Nephron progenitor cell (in vitro differentiated cells): ENCODE results near the gene WDPCP.
A peak's percentile ranks its signal among the peaks of the same experiment; 100 is the strongest.
"Not testable (repeated sequence)": the region's sequence is repeated elsewhere in the genome, so short reads cannot be mapped to it uniquely, and the experiment has no call there.

Source experiments
- DNase-seq: peaks from one replicate; pipeline ENCODE4 v3.0.0; 2021
- H3K27ac Mint-ChIP-seq: 2 replicates; pipeline ENCODE4 v1.8.0; 2021; ENCODE audit warnings: mild to moderate bottlenecking, moderate library complexity, mixed read lengths
- H3K27me3 Mint-ChIP-seq: 2 replicates; pipeline ENCODE4 v1.8.0; 2021; ENCODE audit warnings: mild to moderate bottlenecking, low read depth, mixed read lengths; ENCODE audit not compliant: poor library complexity
- H3K36me3 Mint-ChIP-seq: 2 replicates; pipeline ENCODE4 v1.8.0; 2021; ENCODE audit warnings: low read depth, mixed read lengths
- H3K4me1 Mint-ChIP-seq: 2 replicates; pipeline ENCODE4 v1.8.0; 2021; ENCODE audit warnings: mixed read lengths
- H3K4me3 Mint-ChIP-seq: 2 replicates; pipeline ENCODE4 v1.8.0; 2021; ENCODE audit warnings: mild to moderate bottlenecking, moderate library complexity, mixed read lengths
- H3K9me3 Mint-ChIP-seq: 2 replicates; pipeline ENCODE4 v1.8.0; 2021; ENCODE audit warnings: mild to moderate bottlenecking, moderate library complexity, mixed read lengths
- CTCF ChIP-seq: fragments of 200-600 bp; sonication (generic); IDR thresholded peaks from 2 replicates; pipeline ENCODE4 v1.5.0; 2021; ENCODE audit warnings: antibody characterized with exemption

The WDPCP gene

GRCh38 chr2:63477686-63478085, 110.6 kb downstream of the WDPCP start:
- H3K27me3 Mint-ChIP-seq: no peaks in the 10 kb centered on the region
- H3K4me1 Mint-ChIP-seq: no peaks in the 10 kb centered on the region
- no peak for TF ChIP-seq CTCF
- no peak overlapping the region for H3K27ac Mint-ChIP-seq
- H3K9me3 Mint-ChIP-seq: peaks cover 3% of the 10 kb centered on the region
- peaks cover 17% of the 10 kb centered on the region for H3K36me3 Mint-ChIP-seq
- no peak overlapping the region for H3K4me3 Mint-ChIP-seq
- no peak for DNase-seq

- H3K9me3 Mint-ChIP-seq, H3K27ac Mint-ChIP-seq, DNase-seq, H3K4me1 Mint-ChIP-seq, H3K27me3 Mint-ChIP-seq, H3K4me3 Mint-ChIP-seq: not testable (repeated sequence)
- peaks cover 14% of the 10 kb centered on the region for H3K36me3 Mint-ChIP-seq
Measured at GRCh38 chr2:63469313-63469712, 119.0 kb downstream of the WDPCP start.

DNA sequence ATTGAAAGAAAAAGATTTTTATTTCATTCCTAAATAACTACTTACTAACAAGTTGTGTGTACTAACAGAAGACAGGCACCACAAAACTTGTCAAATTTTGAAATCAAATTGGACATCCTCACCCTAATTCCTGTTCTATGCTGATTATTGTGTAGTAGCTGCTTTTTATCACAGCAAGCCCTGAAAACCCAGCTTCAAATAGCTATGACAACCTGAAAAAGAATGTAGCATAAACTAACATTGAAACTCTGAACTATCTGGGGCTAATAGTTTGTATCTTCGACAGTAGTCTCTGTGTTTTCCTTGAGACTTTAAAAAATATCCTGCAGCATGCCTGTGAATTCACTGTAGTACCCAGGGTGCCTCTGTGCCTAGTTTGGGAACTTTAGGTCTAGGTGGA, 122.6 kb downstream of the WDPCP start:
- no peak overlapping the region for H3K27ac Mint-ChIP-seq
- no peaks in the 10 kb centered on the region for H3K27me3 Mint-ChIP-seq
- H3K4me3 Mint-ChIP-seq: no peak overlapping the region
- no peak for TF ChIP-seq CTCF
- peaks cover 25% of the 10 kb centered on the region for H3K9me3 Mint-ChIP-seq
- peaks cover 42% of the 10 kb centered on the region for H3K36me3 Mint-ChIP-seq
- DNase-seq: no peak
- no peaks in the 10 kb centered on the region for H3K4me1 Mint-ChIP-seq

DNA sequence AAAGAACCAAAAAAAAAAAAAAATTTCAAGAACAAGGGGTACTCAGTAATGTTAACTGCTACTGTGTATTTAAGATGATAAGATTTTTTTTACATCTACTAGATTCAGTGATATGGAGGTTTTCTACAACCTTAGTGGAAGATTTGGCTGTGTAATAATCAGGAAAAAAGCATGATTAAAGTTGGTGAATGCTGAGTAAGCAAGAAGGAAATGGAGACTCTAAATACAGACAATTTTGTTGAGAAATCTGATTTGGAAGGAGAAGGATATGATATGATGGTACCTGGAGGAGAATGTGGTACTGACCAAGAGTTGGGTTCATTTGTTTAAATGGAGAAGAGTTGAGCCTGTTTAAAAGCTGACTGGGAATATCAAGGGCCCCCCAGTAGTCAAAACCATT, 125.1 kb downstream of the WDPCP start:
- no peaks in the 10 kb centered on the region for H3K4me1 Mint-ChIP-seq
- no peak for DNase-seq
- H3K4me3 Mint-ChIP-seq: no peak overlapping the region
- no peak for TF ChIP-seq CTCF
- H3K27me3 Mint-ChIP-seq: no peaks in the 10 kb centered on the region
- peaks cover 34% of the 10 kb centered on the region for H3K9me3 Mint-ChIP-seq
- peaks cover 53% of the 10 kb centered on the region for H3K36me3 Mint-ChIP-seq
- no peak overlapping the region for H3K27ac Mint-ChIP-seq

- no peak for DNase-seq
- H3K4me3 Mint-ChIP-seq: no peak overlapping the region
- H3K36me3 Mint-ChIP-seq: no peaks in the 10 kb centered on the region
- no peak overlapping the region for H3K27ac Mint-ChIP-seq
- H3K9me3 Mint-ChIP-seq: peaks cover 5% of the 10 kb centered on the region
- no peaks in the 10 kb centered on the region for H3K27me3 Mint-ChIP-seq
- H3K4me1 Mint-ChIP-seq: no peaks in the 10 kb centered on the region
- TF ChIP-seq CTCF: no peak
Measured at GRCh38 chr2:63446658-63447057, 141.6 kb downstream of the WDPCP start.

- Mint-ChIP-seq H3K27me3 (no peaks in the 10 kb centered on the region), H3K4me3 (no peak overlapping the region), H3K27ac (peak overlapping the region; percentile 28), H3K9me3 (no peaks in the 10 kb centered on the region), H3K4me1 (no peaks in the 10 kb centered on the region), H3K36me3 (no peaks in the 10 kb centered on the region)
- DNase-seq: no peak
- TF ChIP-seq CTCF: no peak
Measured at GRCh38 chr2:63444565-63445288, 143.6 kb downstream of the WDPCP start.
